Keratinocyte (primary cell): Measurements from ENCODE around the gene WWC1. TPM values are rescaled to one million over a fixed set of nuclear protein-coding genes. Genes with fewer than 3 reads are reported as not detected.
A peak's percentile ranks its signal among the peaks of the same experiment; 100 is the strongest.

Experiments
- DNase-seq: peaks from one replicate; pipeline ENCODE4 v3.0.0-alpha.2; 2011; ENCODE audit warnings: low read depth, missing footprints, low spot score
- FAIRE-seq: peaks from 2 replicates; lab custom pipeline; 2011; peaks lifted over from hg19 to GRCh38; lab: Jason Lieb, UNC
- H2AFZ ChIP-seq: 2 replicates; pipeline ENCODE4 v1.6.0; 2012; ENCODE audit warnings: low read length, control low read depth, inconsistent platforms; ENCODE audit not compliant: control insufficient read depth
- H3K27ac ChIP-seq: 2 replicates; pipeline ENCODE4 v1.5.1; 2011; ENCODE audit warnings: low read length; ENCODE audit not compliant: control insufficient read depth, insufficient read depth
- H3K27me3 ChIP-seq: 3 replicates; pipeline ENCODE4 v1.6.0; 2011; ENCODE audit warnings: low read length; ENCODE audit not compliant: control insufficient read depth, insufficient read depth; ENCODE audit errors: extremely low read depth
- H3K36me3 ChIP-seq, 2 experiments: 2 replicates in 1 of 2; 3 replicates in 1 of 2; pipeline ENCODE4 v1.5.1; 2011; ENCODE audit warnings: low read length in 2 of 2, mild to moderate bottlenecking in 1 of 2; ENCODE audit not compliant: control insufficient read depth in 2 of 2, insufficient read depth in 2 of 2; ENCODE audit errors: extremely low read depth in 1 of 2
- H3K4me1 ChIP-seq: 3 replicates; pipeline ENCODE4 v1.5.1; 2011; ENCODE audit warnings: low read length; ENCODE audit not compliant: control insufficient read depth, insufficient read depth; ENCODE audit errors: extremely low read depth
- H3K4me2 ChIP-seq: 3 replicates; pipeline ENCODE4 v1.6.0; 2011; ENCODE audit warnings: low read depth, low read length; ENCODE audit not compliant: control insufficient read depth, insufficient read depth; ENCODE audit errors: extremely low read depth
- H3K4me3 ChIP-seq, 3 experiments: fragments of 200-600 bp in 1 of 3; sonication (generic) in 1 of 3; 2 replicates in 2 of 3; 3 replicates in 1 of 3; pipeline ENCODE4 v1.5.1; 2011 to 2016; ENCODE audit warnings: low read length in 3 of 3, mild to moderate bottlenecking in 3 of 3, control low read depth in 2 of 3, inconsistent platforms in 1 of 3, low read depth in 1 of 3, mixed read lengths in 1 of 3, mixed run types in 1 of 3, moderate library complexity in 1 of 3; ENCODE audit not compliant: control insufficient read depth in 2 of 3, insufficient read depth in 2 of 3; ENCODE audit errors: extremely low read depth in 1 of 3
- H3K79me2 ChIP-seq: 2 replicates; pipeline ENCODE4 v1.6.0; 2012; ENCODE audit warnings: low read length; ENCODE audit not compliant: control insufficient read depth, insufficient read depth
- H3K9ac ChIP-seq: 3 replicates; pipeline ENCODE4 v1.6.0; 2011; ENCODE audit warnings: low read length; ENCODE audit not compliant: control insufficient read depth, insufficient read depth; ENCODE audit errors: extremely low read depth
- H3K9me1 ChIP-seq: 3 replicates; pipeline ENCODE4 v1.6.0; 2011; ENCODE audit warnings: low read length; ENCODE audit not compliant: control insufficient read depth, insufficient read depth; ENCODE audit errors: extremely low read depth
- H3K9me3 ChIP-seq: 2 replicates; pipeline ENCODE4 v1.5.1; 2012; ENCODE audit warnings: low read depth, low read length; ENCODE audit not compliant: control insufficient read depth
- H4K20me1 ChIP-seq: 3 replicates; pipeline ENCODE4 v1.6.0; 2011; ENCODE audit warnings: low read length; ENCODE audit not compliant: control insufficient read depth, insufficient read depth; ENCODE audit errors: extremely low read depth
- EZH2 ChIP-seq: IDR thresholded peaks from one replicate; pipeline ENCODE4 v1.6.1; 2012; ENCODE audit warnings: inconsistent platforms, mild to moderate bottlenecking, low read length, moderate library complexity
- dilution Hi-C: fragments of 300-500 bp; cut with MboI; formaldehyde crosslinking; loops from one replicate; pipeline ENCODE4 v1.7.0; 2020; ENCODE audit warnings: low sequenced_read_pairs; ENCODE audit not compliant: extremely low pct_ligation_motif_present
- polyA plus RNA-seq, 5 experiments: library from polyadenylated mRNA; depleted of rRNA in 3 of 5; stranded (reverse) in 3 of 5; stranded (forward) in 1 of 5; unstranded in 1 of 5; fragments of >200 nt; gene quantifications; 1 replicate in 1 of 5; 2 replicates in 3 of 5; 3 replicates in 1 of 5; pipeline versions ENCODE4 v1.2.1 to v1.2.3, GENCODE V29; 2011 to 2012; ENCODE audit warnings: missing spikeins in 2 of 5, low read depth in 1 of 5, low replicate concordance in 1 of 5
- TF ChIP-seq, protein P1 (sequence below), 3 experiments: IDR thresholded peaks in 1 of 3; conservative IDR thresholded peaks in 1 of 3; optimal IDR thresholded peaks in 1 of 3; 2 replicates in 2 of 3; 3 replicates in 1 of 3; pipeline versions ENCODE3 to v1.5.1; 2011; ENCODE audit warnings: low read length in 3 of 3, mild to moderate bottlenecking in 3 of 3, moderate library complexity in 2 of 3, control low read depth in 1 of 3, inconsistent platforms in 1 of 3; ENCODE audit not compliant: insufficient read depth in 2 of 3; ENCODE audit errors: extremely low read depth in 1 of 3

Gene WWC1
- polyA plus RNA-seq, 1 donor (not counting 4 experiments of a cell fraction or from before 2014, with no cell fraction given), result 19.8 TPM

DNA sequence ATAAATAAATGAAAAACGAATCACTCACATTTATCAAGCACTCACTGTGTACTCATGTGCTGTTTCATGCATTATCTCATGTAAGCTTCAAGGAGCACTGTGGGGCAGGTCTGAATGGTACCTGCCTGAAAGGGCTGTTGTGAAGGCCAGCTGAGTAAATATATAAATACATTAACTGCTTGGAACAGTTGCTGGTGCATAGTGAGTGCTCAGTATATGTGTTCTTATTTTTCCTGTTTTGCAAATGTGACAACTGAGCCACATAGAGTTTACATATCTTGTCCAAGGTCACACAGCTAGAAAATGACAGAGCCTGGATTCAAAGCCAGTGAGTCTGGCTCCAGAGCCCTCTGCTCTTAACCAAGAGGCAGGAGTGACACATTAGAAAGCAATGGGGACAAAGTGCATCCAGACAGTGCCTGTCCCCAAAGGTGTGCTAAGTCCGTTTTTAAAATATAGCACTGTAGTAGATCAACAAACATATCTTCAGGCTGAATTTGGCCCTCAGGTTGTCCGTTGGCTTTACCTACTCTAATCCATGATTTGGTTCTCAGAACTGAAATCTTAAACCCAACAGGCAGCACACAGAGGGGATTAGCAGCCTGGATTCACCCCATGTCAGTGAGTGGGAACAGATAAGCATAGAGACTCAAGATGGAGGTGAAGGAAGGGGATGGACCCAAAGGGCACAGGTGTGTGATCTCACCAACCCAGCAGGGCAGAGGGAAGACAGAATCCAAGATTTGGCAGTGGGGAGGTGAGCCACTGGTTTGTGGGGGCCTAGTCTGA, 70.8 kb downstream of the WWC1 start:
- Histone ChIP-seq H3K9me1 (peaks cover 4% of the 10 kb centered on the region), H3K27ac (no peak overlapping the region), H3K9ac (no peak overlapping the region), H3K4me1 (peaks cover 57% of the 10 kb centered on the region), H3K36me3 (no peaks in the 10 kb centered on the region), H2AFZ (no peak overlapping the region), H3K9me3 (no peaks in the 10 kb centered on the region), H4K20me1 (no peaks in the 10 kb centered on the region), H3K79me2 (peaks cover 43% of the 10 kb centered on the region), H3K27me3 (no peaks in the 10 kb centered on the region), H3K4me3 (no peak overlapping the region), H3K4me2 (no peak overlapping the region)
- DNase-seq (no peak), FAIRE-seq (no peak)
- TF ChIP-seq EZH2, result no peak
- TF ChIP-seq, protein P1, sequence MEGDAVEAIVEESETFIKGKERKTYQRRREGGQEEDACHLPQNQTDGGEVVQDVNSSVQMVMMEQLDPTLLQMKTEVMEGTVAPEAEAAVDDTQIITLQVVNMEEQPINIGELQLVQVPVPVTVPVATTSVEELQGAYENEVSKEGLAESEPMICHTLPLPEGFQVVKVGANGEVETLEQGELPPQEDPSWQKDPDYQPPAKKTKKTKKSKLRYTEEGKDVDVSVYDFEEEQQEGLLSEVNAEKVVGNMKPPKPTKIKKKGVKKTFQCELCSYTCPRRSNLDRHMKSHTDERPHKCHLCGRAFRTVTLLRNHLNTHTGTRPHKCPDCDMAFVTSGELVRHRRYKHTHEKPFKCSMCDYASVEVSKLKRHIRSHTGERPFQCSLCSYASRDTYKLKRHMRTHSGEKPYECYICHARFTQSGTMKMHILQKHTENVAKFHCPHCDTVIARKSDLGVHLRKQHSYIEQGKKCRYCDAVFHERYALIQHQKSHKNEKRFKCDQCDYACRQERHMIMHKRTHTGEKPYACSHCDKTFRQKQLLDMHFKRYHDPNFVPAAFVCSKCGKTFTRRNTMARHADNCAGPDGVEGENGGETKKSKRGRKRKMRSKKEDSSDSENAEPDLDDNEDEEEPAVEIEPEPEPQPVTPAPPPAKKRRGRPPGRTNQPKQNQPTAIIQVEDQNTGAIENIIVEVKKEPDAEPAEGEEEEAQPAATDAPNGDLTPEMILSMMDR (optimal IDR thresholded peaks at IDR 0.05 in 1 of 3, IDR thresholded peaks at IDR 0.05 in 1 of 3, conservative IDR thresholded peaks at IDR 0.05 in 1 of 3; ENCODE audit: extremely low read depth in 1 of 3, insufficient read depth in 2 of 3, low read length in 3 of 3), result no peak
- dilution Hi-C loops, result no loop called here

DNA sequence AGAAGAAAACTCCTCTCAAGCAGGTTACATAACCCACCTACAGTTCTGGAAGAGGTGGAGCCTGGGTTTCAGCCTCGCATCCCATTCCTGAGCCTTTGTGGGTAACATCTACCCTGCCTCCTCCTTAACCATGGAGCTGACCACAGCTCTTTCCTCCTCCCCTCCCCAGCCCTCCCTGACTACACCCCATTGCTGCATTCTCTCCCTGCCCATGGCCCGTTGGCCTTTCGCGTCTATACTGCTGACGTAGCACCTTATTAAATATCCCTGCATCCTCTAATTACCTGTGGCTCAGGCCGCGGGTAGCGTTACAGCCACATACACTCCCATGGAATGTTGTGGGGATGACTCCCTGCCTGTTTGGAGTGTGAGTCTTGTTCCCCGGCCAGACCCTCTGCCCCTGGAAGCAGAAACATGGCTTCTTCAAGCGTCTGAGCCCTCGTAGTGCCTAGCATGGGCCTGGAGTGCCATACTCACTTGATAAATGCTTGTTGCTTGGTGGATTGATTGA, 72.8 kb downstream of the WWC1 start:
- Histone ChIP-seq H3K4me2 (peak overlapping the region; percentile 94), H3K4me3 (peak overlapping the region in 2 of 3 experiments; percentile 8 to 59), H3K9me3 (no peaks in the 10 kb centered on the region), H3K9ac (peak overlapping the region; percentile 60), H3K9me1 (peaks cover 4% of the 10 kb centered on the region), H3K27ac (peak overlapping the region; percentile 75), H4K20me1 (no peaks in the 10 kb centered on the region), H3K36me3 (no peaks in the 10 kb centered on the region), H3K27me3 (no peaks in the 10 kb centered on the region), H2AFZ (no peak overlapping the region), H3K4me1 (peaks cover 54% of the 10 kb centered on the region), H3K79me2 (peaks cover 37% of the 10 kb centered on the region)
- no peak for TF ChIP-seq EZH2
- TF ChIP-seq, protein P1 (optimal IDR thresholded peaks at IDR 0.05 in 1 of 3, IDR thresholded peaks at IDR 0.05 in 1 of 3, conservative IDR thresholded peaks at IDR 0.05 in 1 of 3; ENCODE audit: extremely low read depth in 1 of 3, insufficient read depth in 2 of 3, low read length in 3 of 3), result no peak
- DNase-seq (peak; percentile 86), FAIRE-seq (peak; percentile 95)
- dilution Hi-C loops, result no loop called here
